ENCODE data around the gene GSK3A.

DNA sequence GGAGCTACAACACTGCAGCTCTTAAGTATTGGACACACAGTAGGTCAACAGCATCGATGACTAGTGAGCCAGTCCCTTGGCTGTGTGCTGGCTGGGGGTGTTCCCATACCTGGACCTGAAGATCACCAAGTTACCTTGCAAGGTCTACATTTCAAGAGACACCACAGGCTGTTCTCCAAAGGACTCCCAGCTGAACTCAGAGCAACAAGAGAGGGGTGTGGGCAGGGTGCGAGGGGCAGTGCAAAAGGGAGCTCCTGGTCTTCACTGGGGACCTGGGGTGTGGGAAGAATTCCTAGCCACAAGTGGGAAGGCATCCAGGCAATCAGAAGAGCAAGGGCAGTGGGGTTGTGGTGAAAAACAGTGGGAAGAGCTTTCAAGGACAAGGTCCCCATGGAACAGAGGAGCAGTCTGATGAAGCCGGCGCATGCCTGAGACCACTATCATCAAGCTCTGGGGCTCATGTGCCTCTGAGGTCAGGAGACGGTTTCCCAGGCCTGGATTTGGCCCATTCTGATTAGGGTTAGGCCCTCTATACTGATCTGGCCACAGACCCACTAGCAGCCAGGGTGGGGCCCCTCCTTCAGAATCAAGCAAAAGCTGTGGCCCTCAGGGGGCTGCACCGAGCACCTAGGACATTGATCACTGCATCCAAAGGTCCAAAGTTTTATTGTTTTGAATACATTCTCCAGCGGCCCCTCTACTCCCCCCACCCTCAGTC, 4.7 kb upstream of the GSK3A start:
- TF ChIP-seq, protein P1, sequence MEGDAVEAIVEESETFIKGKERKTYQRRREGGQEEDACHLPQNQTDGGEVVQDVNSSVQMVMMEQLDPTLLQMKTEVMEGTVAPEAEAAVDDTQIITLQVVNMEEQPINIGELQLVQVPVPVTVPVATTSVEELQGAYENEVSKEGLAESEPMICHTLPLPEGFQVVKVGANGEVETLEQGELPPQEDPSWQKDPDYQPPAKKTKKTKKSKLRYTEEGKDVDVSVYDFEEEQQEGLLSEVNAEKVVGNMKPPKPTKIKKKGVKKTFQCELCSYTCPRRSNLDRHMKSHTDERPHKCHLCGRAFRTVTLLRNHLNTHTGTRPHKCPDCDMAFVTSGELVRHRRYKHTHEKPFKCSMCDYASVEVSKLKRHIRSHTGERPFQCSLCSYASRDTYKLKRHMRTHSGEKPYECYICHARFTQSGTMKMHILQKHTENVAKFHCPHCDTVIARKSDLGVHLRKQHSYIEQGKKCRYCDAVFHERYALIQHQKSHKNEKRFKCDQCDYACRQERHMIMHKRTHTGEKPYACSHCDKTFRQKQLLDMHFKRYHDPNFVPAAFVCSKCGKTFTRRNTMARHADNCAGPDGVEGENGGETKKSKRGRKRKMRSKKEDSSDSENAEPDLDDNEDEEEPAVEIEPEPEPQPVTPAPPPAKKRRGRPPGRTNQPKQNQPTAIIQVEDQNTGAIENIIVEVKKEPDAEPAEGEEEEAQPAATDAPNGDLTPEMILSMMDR (IDR thresholded peaks at IDR 0.05; ENCODE audit: control extremely low read depth in 1 of 3, insufficient read depth in 1 of 3, low read depth in 1 of 3, low read length in 3 of 3), result no peak
- TF ChIP-seq JUND (IDR thresholded peaks at IDR 0.05; ENCODE audit: low read length) (no peak), POLR2A (IDR thresholded peaks at IDR 0.05; ENCODE audit: control extremely low read depth in 1 of 2, low read depth in 2 of 2, low read length in 2 of 2) (0 out of 3 replicates have a peak, but pooled peaks of 1 of the 2 experiments have one; percentile 23), GABPA (IDR thresholded peaks at IDR 0.05; ENCODE audit: borderline replicate concordance, insufficient read depth, low read length) (no peak), RAD21 (IDR thresholded peaks at IDR 0.05 in 1 of 2, conservative IDR thresholded peaks at IDR 0.05 in 1 of 2; ENCODE audit: low read depth in 2 of 2, low read length in 2 of 2) (no peak), GTF2F1 (IDR thresholded peaks at IDR 0.05; ENCODE audit: borderline replicate concordance, low read depth, low read length) (no peak), HDAC2 (IDR thresholded peaks at IDR 0.05; ENCODE audit: borderline replicate concordance in 1 of 2, low read depth in 2 of 2, low read length in 2 of 2) (no peak), TCF12 (IDR thresholded peaks at IDR 0.05; ENCODE audit: low read depth, low read length) (no peak), TAF1 (IDR thresholded peaks at IDR 0.05; ENCODE audit: low read depth, low read length) (no peak), POLR2AphosphoS5 (IDR thresholded peaks at IDR 0.05; ENCODE audit: low read depth, low read length) (no peak), ZNF274 (IDR thresholded peaks at IDR 0.05; ENCODE audit: borderline replicate concordance, extremely low read depth, low read length) (no peak)
- TF ChIP-seq, protein P2, sequence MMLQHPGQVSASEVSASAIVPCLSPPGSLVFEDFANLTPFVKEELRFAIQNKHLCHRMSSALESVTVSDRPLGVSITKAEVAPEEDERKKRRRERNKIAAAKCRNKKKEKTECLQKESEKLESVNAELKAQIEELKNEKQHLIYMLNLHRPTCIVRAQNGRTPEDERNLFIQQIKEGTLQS (IDR thresholded peaks at IDR 0.05; ENCODE audit: insufficient read depth, low read depth, low read length), result no peak
- TF ChIP-seq, protein P3, sequence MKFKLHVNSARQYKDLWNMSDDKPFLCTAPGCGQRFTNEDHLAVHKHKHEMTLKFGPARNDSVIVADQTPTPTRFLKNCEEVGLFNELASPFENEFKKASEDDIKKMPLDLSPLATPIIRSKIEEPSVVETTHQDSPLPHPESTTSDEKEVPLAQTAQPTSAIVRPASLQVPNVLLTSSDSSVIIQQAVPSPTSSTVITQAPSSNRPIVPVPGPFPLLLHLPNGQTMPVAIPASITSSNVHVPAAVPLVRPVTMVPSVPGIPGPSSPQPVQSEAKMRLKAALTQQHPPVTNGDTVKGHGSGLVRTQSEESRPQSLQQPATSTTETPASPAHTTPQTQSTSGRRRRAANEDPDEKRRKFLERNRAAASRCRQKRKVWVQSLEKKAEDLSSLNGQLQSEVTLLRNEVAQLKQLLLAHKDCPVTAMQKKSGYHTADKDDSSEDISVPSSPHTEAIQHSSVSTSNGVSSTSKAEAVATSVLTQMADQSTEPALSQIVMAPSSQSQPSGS (IDR thresholded peaks at IDR 0.05; ENCODE audit: low read length), result no peak
